ENCODE measurements around the gene BTNL9.

BTNL9 gene

GRCh38 chr5:181036816-181037364 is 3.2 kb upstream of the BTNL9 start:
- DNase-seq (ENCODE audit: low read depth): no peak
- no peak for TF ChIP-seq CTCF (IDR thresholded peaks at IDR 0.05; ENCODE audit: low read length, missing control alignments)
- H3K4me3 ChIP-seq (replicated peaks; ENCODE audit: low read depth, low read length): no peak overlapping the region

GRCh38 chr5:181037365-181037861 is 2.7 kb upstream of the BTNL9 start:
- no peak for TF ChIP-seq CTCF (IDR thresholded peaks at IDR 0.05; ENCODE audit: low read length, missing control alignments)
- DNase-seq (ENCODE audit: low read depth): no peak
- H3K4me3 ChIP-seq (replicated peaks; ENCODE audit: low read depth, low read length): no peak overlapping the region

- DNase-seq (ENCODE audit: low read depth): no peak
These were observed 595 bp upstream of the BTNL9 start for GRCh38 chr5:181039471-181039870.

GRCh38 chr5:181040631-181040945 is 522 bp downstream of the BTNL9 start:
- H3K4me3 ChIP-seq (replicated peaks; ENCODE audit: low read depth, low read length): no peak overlapping the region
- no peak for TF ChIP-seq CTCF (IDR thresholded peaks at IDR 0.05; ENCODE audit: low read length, missing control alignments)
- no peak for DNase-seq (ENCODE audit: low read depth)

More at GRCh38 chr5:181039471-181039870, 595 bp upstream of the BTNL9 start:
- no peak for TF ChIP-seq CTCF (IDR thresholded peaks at IDR 0.05; ENCODE audit: low read length, missing control alignments)
- H3K4me3 ChIP-seq (replicated peaks; ENCODE audit: low read depth, low read length): no peak overlapping the region

- TF ChIP-seq CTCF (IDR thresholded peaks at IDR 0.05; ENCODE audit: low read length, missing control alignments): no peak
These were observed 977 bp downstream of the BTNL9 start for GRCh38 chr5:181041043-181041442.

GRCh38 chr5:181042036-181042713 is 2.1 kb downstream of the BTNL9 start:
- no peak overlapping the region for H3K4me3 ChIP-seq (replicated peaks; ENCODE audit: low read depth, low read length)
- no peak for TF ChIP-seq CTCF (IDR thresholded peaks at IDR 0.05; ENCODE audit: low read length, missing control alignments)
- DNase-seq (ENCODE audit: low read depth): no peak

More at GRCh38 chr5:181041043-181041442, 977 bp downstream of the BTNL9 start:
- DNase-seq (ENCODE audit: low read depth): no peak
- H3K4me3 ChIP-seq (replicated peaks; ENCODE audit: low read depth, low read length): no peak overlapping the region

- DNase-seq (ENCODE audit: low read depth): no peak
- TF ChIP-seq CTCF (IDR thresholded peaks at IDR 0.05; ENCODE audit: low read length, missing control alignments): no peak
- H3K4me3 ChIP-seq (replicated peaks; ENCODE audit: low read depth, low read length): no peak overlapping the region
These were observed 2.7 kb downstream of the BTNL9 start for GRCh38 chr5:181042722-181043121.

Measured in fibroblast of pulmonary artery (primary cell).